OCI-LY3 (cell line): ENCODE results near the gene FAM131A.

Experiments used
- EZH2phosphoT487 ChIP-seq: fragments of 200-600 bp; shearing (Covaris generic); IDR thresholded peaks from 2 replicates; pipeline ENCODE4 v1.6.1; 2018; ENCODE audit warnings: antibody characterized with exemption, mixed run types, low read depth
- TF ChIP-seq, protein P1 (sequence below): fragments of 200-600, 300-600 bp; sonication (generic); IDR thresholded peaks from 2 replicates; pipeline ENCODE4 v1.5.1; 2014; ENCODE audit warnings: antibody characterized with exemption, low read length, low read depth

GRCh38 chr3:184351511-184352148 is 14.2 kb downstream of the FAM131A start:
- TF ChIP-seq, protein P1, sequence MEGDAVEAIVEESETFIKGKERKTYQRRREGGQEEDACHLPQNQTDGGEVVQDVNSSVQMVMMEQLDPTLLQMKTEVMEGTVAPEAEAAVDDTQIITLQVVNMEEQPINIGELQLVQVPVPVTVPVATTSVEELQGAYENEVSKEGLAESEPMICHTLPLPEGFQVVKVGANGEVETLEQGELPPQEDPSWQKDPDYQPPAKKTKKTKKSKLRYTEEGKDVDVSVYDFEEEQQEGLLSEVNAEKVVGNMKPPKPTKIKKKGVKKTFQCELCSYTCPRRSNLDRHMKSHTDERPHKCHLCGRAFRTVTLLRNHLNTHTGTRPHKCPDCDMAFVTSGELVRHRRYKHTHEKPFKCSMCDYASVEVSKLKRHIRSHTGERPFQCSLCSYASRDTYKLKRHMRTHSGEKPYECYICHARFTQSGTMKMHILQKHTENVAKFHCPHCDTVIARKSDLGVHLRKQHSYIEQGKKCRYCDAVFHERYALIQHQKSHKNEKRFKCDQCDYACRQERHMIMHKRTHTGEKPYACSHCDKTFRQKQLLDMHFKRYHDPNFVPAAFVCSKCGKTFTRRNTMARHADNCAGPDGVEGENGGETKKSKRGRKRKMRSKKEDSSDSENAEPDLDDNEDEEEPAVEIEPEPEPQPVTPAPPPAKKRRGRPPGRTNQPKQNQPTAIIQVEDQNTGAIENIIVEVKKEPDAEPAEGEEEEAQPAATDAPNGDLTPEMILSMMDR: no peak
- TF ChIP-seq EZH2phosphoT487: no peak
